PC-9 (cell line): ENCODE data around the gene ELAC1. TPM values are rescaled to one million over a fixed set of nuclear protein-coding genes. Genes with fewer than 3 reads are reported as not detected.

Experiments used
- BruUV-seq: library from RNA; stranded (reverse); fragments of 400-500 nt; replicated peaks from 2 replicates; lab custom pipeline; 2021; lab: Mats Ljungman, UMichigan
- CTCF ChIA-PET: fragments of 300-600 bp; sonication (Branson Sonifier 250); formaldehyde crosslinking; loops from one replicate; lab custom pipeline; 2022; ENCODE audit warnings: antibody characterized with exemption; lab: Charles Lee
- POLR2A ChIA-PET: fragments of 300-600 bp; sonication (Branson Sonifier 250); formaldehyde crosslinking; loops from one replicate; lab custom pipeline; 2022; ENCODE audit warnings: antibody characterized with exemption; ENCODE audit not compliant: unreplicated experiment; lab: Charles Lee
- DNase-seq, 2 experiments: peaks; one replicate each; pipeline versions ENCODE4 v3.0.0 to v3.0.0-alpha.2; 2015 to 2022; ENCODE audit warnings: mixed read lengths in 1 of 2
- H2AFZ ChIP-seq: fragments of 200-600 bp; sonication (generic); 2 replicates; pipeline ENCODE4 v1.8.1; 2017; ENCODE audit warnings: antibody characterized with exemption
- H3F3A ChIP-seq: fragments of 200-600 bp; sonication (generic); 2 replicates; pipeline ENCODE4 v1.8.1; 2017; ENCODE audit warnings: antibody characterized with exemption, mild to moderate bottlenecking, low read depth; ENCODE audit not compliant: insufficient read depth
- H3K27ac ChIP-seq: fragments of 200-600 bp; sonication (generic); 2 replicates; pipeline ENCODE4 v1.6.1; 2016; ENCODE audit warnings: mixed run types
- H3K27me3 ChIP-seq: fragments of 200-600 bp; sonication (generic); 2 replicates; pipeline ENCODE4 v1.6.1; 2016; ENCODE audit warnings: low read depth, mixed run types; ENCODE audit not compliant: insufficient read depth
- H3K36me3 ChIP-seq: fragments of 200-600 bp; sonication (generic); 2 replicates; pipeline ENCODE4 v1.6.1; 2016; ENCODE audit warnings: low read depth, mixed run types
- H3K4me1 ChIP-seq: fragments of 200-600 bp; sonication (generic); replicated peaks from 2 replicates; pipeline ENCODE4 v1.6.1; 2016; ENCODE audit warnings: mixed run types; ENCODE audit not compliant: insufficient read depth
- H3K4me2 ChIP-seq: fragments of 200-600 bp; sonication (generic); 2 replicates; pipeline ENCODE4 v1.6.1; 2017; ENCODE audit warnings: mixed run types
- H3K4me3 ChIP-seq: fragments of 200-600 bp; sonication (generic); 2 replicates; pipeline ENCODE4 v1.6.1; 2016; ENCODE audit warnings: mixed run types
- H3K79me2 ChIP-seq: fragments of 200-600 bp; sonication (generic); 2 replicates; pipeline ENCODE4 v1.6.1; 2017; ENCODE audit warnings: low read depth, mixed run types
- H3K9me2 ChIP-seq: fragments of 200-600 bp; sonication (generic); 2 replicates; pipeline ENCODE4 v1.8.1; 2017; ENCODE audit warnings: mild to moderate bottlenecking; ENCODE audit not compliant: insufficient read depth
- H3K9me3 ChIP-seq: fragments of 200-600 bp; sonication (generic); 2 replicates; pipeline ENCODE4 v1.8.1; 2016; ENCODE audit warnings: low read depth; ENCODE audit not compliant: insufficient read depth
- H4K20me1 ChIP-seq: fragments of 200-600 bp; sonication (generic); 2 replicates; pipeline ENCODE4 v1.8.1; 2017; ENCODE audit not compliant: insufficient read depth
- CTCF ChIP-seq: fragments of 200-600 bp; sonication (generic); conservative IDR thresholded peaks from 2 replicates; pipeline ENCODE4 v1.6.1; 2017; ENCODE audit warnings: mixed run types, antibody characterized with exemption, mild to moderate bottlenecking, moderate library complexity
- EZH2 ChIP-seq: fragments of 200-600 bp; sonication (generic); IDR thresholded peaks from 2 replicates; pipeline ENCODE4 v1.8.0; 2017; ENCODE audit warnings: antibody characterized with exemption, low read depth
- intact Hi-C: fragments of 100-400 bp; cut with micrococcal nuclease; formaldehyde crosslinking; loops from one replicate; pipeline ENCODE4 v1.10.0; 2022; ENCODE audit not compliant: unreplicated experiment
- total RNA-seq: library from RNA; stranded (reverse); gene quantifications from 2 replicates; pipeline ENCODE4 v1.2.3, GENCODE V29; 2021

The ELAC1 gene
- total RNA-seq, 1 experiment from 2014 or later, result 6.0 TPM

DNA sequence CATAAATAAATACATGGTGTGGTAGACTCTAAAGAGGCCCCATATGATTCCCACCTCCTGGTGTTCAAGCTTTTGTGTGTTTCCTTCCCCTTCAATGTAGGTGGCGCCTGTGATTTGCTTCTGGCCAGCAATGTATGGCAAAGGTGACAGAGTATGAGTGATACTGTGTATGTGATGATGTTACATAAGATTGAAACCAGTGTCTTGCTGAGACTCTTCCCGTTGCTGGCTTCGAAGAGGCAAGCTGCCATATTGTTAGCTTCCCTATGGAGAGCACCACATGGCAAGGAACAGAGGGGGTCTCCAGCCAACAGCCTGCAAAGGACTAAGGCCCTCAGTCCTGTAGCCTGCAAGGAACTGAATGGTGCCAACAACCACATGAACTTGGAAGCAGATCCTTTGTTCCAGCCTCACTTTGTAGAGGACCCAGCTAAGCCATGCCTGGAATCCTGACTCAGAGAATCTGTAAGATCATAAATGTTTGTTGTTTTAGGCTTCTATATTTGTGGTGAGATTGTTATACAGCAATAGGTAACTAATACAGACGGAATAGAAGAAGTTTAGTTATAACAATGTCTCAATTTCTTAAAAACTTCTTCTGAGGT is 60.5 kb downstream of the ELAC1 start:
- peaks cover 43% of the 10 kb centered on the region for H3K79me2 ChIP-seq
- POLR2A ChIA-PET, result no interaction called here

GRCh38 chr18:51029378-51029693 is 61.5 kb downstream of the ELAC1 start:
- Histone ChIP-seq H3F3A (peaks cover 8% of the 10 kb centered on the region; the same call in 1 of the 2 replicates), H3K9me3 (no peaks in the 10 kb centered on the region), H3K27me3 (no peaks in the 10 kb centered on the region), H3K4me3 (peak overlapping the region; percentile 80), H3K36me3 (0 out of 2 replicates have a peak, but pooled peaks cover 7% of the 10 kb centered on the region), H3K4me2 (peak overlapping the region; percentile 87), H4K20me1 (peaks cover 36% of the 10 kb centered on the region), H2AFZ (peak overlapping the region; percentile 95), H3K27ac (peak overlapping the region; percentile 67), H3K9me2 (no peaks in the 10 kb centered on the region), H3K4me1 (peaks cover 33% of the 10 kb centered on the region), H3K79me2 (peaks cover 53% of the 10 kb centered on the region)
- BruUV-seq, result TSS peak; percentile 55
- intact Hi-C loops, result no loop called here
- TF ChIP-seq CTCF (no peak), EZH2 (no peak)
- DNase-seq, result no peak
- ChIA-PET POLR2A (interaction anchor here (0.8 kb wide), 1 partner anchor 168 kb away, joined by 6 read pairs; the partner anchor contains the start of gene MEX3C), CTCF (no interaction called here)

More for the DNA sequence above, 60.5 kb downstream of the ELAC1 start:
- Histone ChIP-seq H3K27me3 (no peaks in the 10 kb centered on the region), H3K9me3 (no peaks in the 10 kb centered on the region), H3F3A (peaks cover 8% of the 10 kb centered on the region; the same call in 1 of the 2 replicates), H4K20me1 (peaks cover 27% of the 10 kb centered on the region), H3K4me1 (peaks cover 33% of the 10 kb centered on the region), H3K36me3 (0 out of 2 replicates have a peak, but pooled peaks cover 1% of the 10 kb centered on the region), H3K4me2 (peak overlapping the region; percentile 87; the same call in 1 of the 2 replicates), H3K9me2 (no peaks in the 10 kb centered on the region), H3K27ac (peak overlapping the region; percentile 53), H3K4me3 (peak overlapping the region; percentile 80; the same call in 1 of the 2 replicates), H2AFZ (no peak overlapping the region)
- DNase-seq, result peak; percentile 12 to 53
- TF ChIP-seq CTCF, result no peak
- no peak for TF ChIP-seq EZH2
- intact Hi-C loops, result loop anchor here (1.0 kb wide), 1 partner anchor 60 kb away; the partner anchor contains the start of gene ELAC1
- CTCF ChIA-PET, result interaction anchor here (0.5 to 0.6 kb wide), 3 partner anchors 9 to 1554 kb away, joined by 3 to 10 read pairs (median 5); no protein-coding TSS in a partner anchor
- no TSS peak for BruUV-seq

DNA sequence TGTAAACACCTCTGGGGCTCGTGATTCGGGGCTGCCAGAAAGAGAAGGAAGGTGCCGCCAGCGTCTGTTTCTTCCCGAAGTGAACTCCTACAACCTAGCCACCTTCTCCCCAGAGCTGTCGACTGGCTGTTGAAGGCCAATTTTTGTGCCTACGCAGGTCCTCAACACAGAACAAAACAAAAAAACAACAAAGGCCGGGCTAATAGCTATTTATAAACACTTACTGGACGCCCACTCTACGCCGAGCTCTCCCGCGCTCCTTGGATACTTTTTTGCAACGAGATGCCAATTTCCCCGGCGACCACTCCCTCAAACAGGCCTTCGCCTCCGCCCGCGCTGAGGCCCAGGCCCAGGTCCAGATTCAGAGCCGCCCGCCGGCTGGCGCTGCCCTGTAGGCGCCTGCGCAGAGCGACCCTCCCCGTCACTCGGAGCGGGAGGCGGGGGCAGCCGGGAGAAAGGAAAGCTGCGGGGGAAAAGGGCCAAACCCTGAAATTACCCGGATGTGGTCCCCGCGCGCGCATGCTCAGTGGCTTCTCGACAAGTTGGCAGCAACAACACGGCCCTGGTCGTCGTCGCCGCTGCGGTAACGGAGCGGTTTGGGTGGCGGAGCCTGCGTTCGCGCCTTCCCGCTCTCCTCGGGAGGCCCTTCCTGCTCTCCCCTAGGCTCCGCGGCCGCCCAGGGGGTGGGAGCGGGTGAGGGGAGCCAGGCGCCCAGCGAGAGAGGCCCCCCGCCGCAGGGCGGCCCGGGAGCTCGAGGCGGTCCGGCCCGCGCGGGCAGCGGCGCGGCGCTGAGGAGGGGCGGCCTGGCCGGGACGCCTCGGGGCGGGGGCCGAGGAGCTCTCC is 62.1 kb downstream of the ELAC1 start, which contains the start of gene SMAD4:
Gene SMAD4 (plus strand): TSS at position 520 of the 843 bp plus-strand sequence. CDS start 16,834 bp downstream, outside the sequence.
- H3K27ac ChIP-seq, result peak within 1 kb of the TSS; percentile 67
- ChIA-PET POLR2A (interaction anchor here (0.6 to 1.3 kb wide), 5 partner anchors 62 to 167 kb away, joined by 3 to 13 read pairs (median 6); partner anchors contain the start of genes ELAC1, ME2 and MEX3C), CTCF (no interaction called here)
- no peaks in the 10 kb centered on the region for H3K9me3 ChIP-seq
- H3K79me2 ChIP-seq, result peaks cover 59% of the 10 kb centered on the region
- peaks cover 8% of the 10 kb centered on the region; the same call in 1 of the 2 replicates for H3F3A ChIP-seq
- no TSS peak for BruUV-seq
- intact Hi-C loops, result loop anchor here (5.0 kb wide), 1 partner anchor 153 kb away; the partner anchor contains the start of gene ME2
- H3K4me3 ChIP-seq, result peak within 1 kb of the TSS; percentile 80
- peak; percentile 82 to 92 for DNase-seq
- peak within 1 kb of the TSS; percentile 95 for H2AFZ ChIP-seq
- H4K20me1 ChIP-seq, result peaks cover 42% of the 10 kb centered on the region
- H3K4me1 ChIP-seq, result peaks cover 33% of the 10 kb centered on the region
- no peaks in the 10 kb centered on the region for H3K27me3 ChIP-seq
- H3K36me3 ChIP-seq, result 0 out of 2 replicates have a peak, but pooled peaks cover 7% of the 10 kb centered on the region
- no peak for TF ChIP-seq EZH2
- no peak for TF ChIP-seq CTCF
- H3K4me2 ChIP-seq, result peak within 1 kb of the TSS; percentile 94
- no peaks in the 10 kb centered on the region for H3K9me2 ChIP-seq
